GM19193 (cell line): ENCODE results near the gene ZNF503.

Experiments used
- POLR2A ChIP-seq: IDR thresholded peaks from 4 replicates; pipeline ENCODE4 v1.6.1; 2011; ENCODE audit not compliant: insufficient read depth, insufficient read length; ENCODE audit errors: extremely low read depth

The ZNF503 gene

GRCh38 chr10:75395066-75395931, 6.3 kb downstream of the ZNF503 start:
- no peak for TF ChIP-seq POLR2A

- TF ChIP-seq POLR2A, result no peak
Measured at GRCh38 chr10:75394221-75394620, 7.3 kb downstream of the ZNF503 start.

GRCh38 chr10:75392744-75393143, 8.8 kb downstream of the ZNF503 start:
- TF ChIP-seq POLR2A, result no peak

GRCh38 chr10:75392271-75392670, 9.3 kb downstream of the ZNF503 start:
- TF ChIP-seq POLR2A, result no peak

GRCh38 chr10:75390178-75390577, 11.4 kb downstream of the ZNF503 start:
- no peak for TF ChIP-seq POLR2A

- no peak for TF ChIP-seq POLR2A
Measured at GRCh38 chr10:75388082-75388481, 13.5 kb downstream of the ZNF503 start.

GRCh38 chr10:75386128-75386527, 15.4 kb downstream of the ZNF503 start:
- no peak for TF ChIP-seq POLR2A

- TF ChIP-seq POLR2A, result no peak
Measured at GRCh38 chr10:75379817-75380216, 21.7 kb downstream of the ZNF503 start.

GRCh38 chr10:75379212-75379724, 22.3 kb downstream of the ZNF503 start:
- TF ChIP-seq POLR2A, result no peak

GRCh38 chr10:75378379-75378778, 23.2 kb downstream of the ZNF503 start:
- no peak for TF ChIP-seq POLR2A

GRCh38 chr10:75377869-75378268, 23.7 kb downstream of the ZNF503 start:
- TF ChIP-seq POLR2A, result no peak

- TF ChIP-seq POLR2A, result no peak
Measured at GRCh38 chr10:75375838-75376237, 25.7 kb downstream of the ZNF503 start.

GRCh38 chr10:75371010-75371409, 30.6 kb downstream of the ZNF503 start:
- no peak for TF ChIP-seq POLR2A

- no peak for TF ChIP-seq POLR2A
Measured at GRCh38 chr10:75367901-75368300, 33.7 kb downstream of the ZNF503 start.

- TF ChIP-seq POLR2A, result no peak
Measured at GRCh38 chr10:75367021-75367487, 34.5 kb downstream of the ZNF503 start.

- no peak for TF ChIP-seq POLR2A
Measured at GRCh38 chr10:75363431-75363830, 38.1 kb downstream of the ZNF503 start.
